MM.1S (cell line): ENCODE results near the gene AHSG.

Source experiments
- DNase-seq: peaks from one replicate; pipeline ENCODE4 v3.0.0-alpha.2; 2015
- H2AFZ ChIP-seq: fragments of 300-600 bp; sonication (generic); 2 replicates; pipeline ENCODE4 v1.6.0; 2016; ENCODE audit warnings: antibody characterized with exemption, low read length
- H3F3A ChIP-seq: fragments of 300-600 bp; sonication (generic); 2 replicates; pipeline ENCODE4 v1.6.1; 2016; ENCODE audit warnings: mild to moderate bottlenecking, antibody characterized with exemption, low read length, moderate library complexity, mixed read lengths; ENCODE audit not compliant: insufficient read depth
- H3K27ac ChIP-seq: fragments of 300-600 bp; sonication (generic); 2 replicates; pipeline ENCODE4 v1.5.1; 2016; ENCODE audit warnings: mild to moderate bottlenecking, low read length
- H3K27me3 ChIP-seq: fragments of 300-600 bp; sonication (generic); replicated peaks from 2 replicates; pipeline ENCODE4 v1.6.0; 2016; ENCODE audit warnings: low read length; ENCODE audit not compliant: insufficient read depth
- H3K36me3 ChIP-seq: fragments of 300-600 bp; sonication (generic); replicated peaks from 2 replicates; pipeline ENCODE4 v1.6.1; 2016; ENCODE audit warnings: mild to moderate bottlenecking, low read length, mixed read lengths; ENCODE audit not compliant: insufficient read depth
- H3K4me1 ChIP-seq: fragments of 300-600 bp; sonication (generic); 2 replicates; pipeline ENCODE4 v1.6.1; 2016; ENCODE audit warnings: low read length, mixed read lengths
- H3K4me2 ChIP-seq: fragments of 300-600 bp; sonication (generic); 2 replicates; pipeline ENCODE4 v1.6.0; 2016; ENCODE audit warnings: low read depth, low read length
- H3K4me3 ChIP-seq: fragments of 300-600 bp; sonication (generic); 2 replicates; pipeline ENCODE4 v1.5.1; 2016; ENCODE audit warnings: low read length, mixed read lengths
- H3K79me2 ChIP-seq: fragments of 300-600 bp; sonication (generic); 2 replicates; pipeline ENCODE4 v1.6.1; 2016; ENCODE audit warnings: mixed run types, low read length, mixed read lengths
- H3K9ac ChIP-seq: fragments of 300-600 bp; sonication (generic); 2 replicates; pipeline ENCODE4 v1.6.1; 2016; ENCODE audit warnings: low read length, mixed read lengths
- H3K9me2 ChIP-seq: fragments of 300-600 bp; sonication (generic); replicated peaks from 2 replicates; pipeline ENCODE4 v1.6.1; 2016; ENCODE audit warnings: mild to moderate bottlenecking, low read length, mixed read lengths; ENCODE audit not compliant: insufficient read depth
- H3K9me3 ChIP-seq: fragments of 300-600 bp; sonication (generic); replicated peaks from 2 replicates; pipeline ENCODE4 v1.6.1; 2016; ENCODE audit warnings: mild to moderate bottlenecking, low read length, mixed read lengths; ENCODE audit not compliant: insufficient read depth
- H4K20me1 ChIP-seq: fragments of 300-600 bp; sonication (generic); 2 replicates; pipeline ENCODE4 v1.6.1; 2016; ENCODE audit warnings: mild to moderate bottlenecking, low read length, moderate library complexity, mixed read lengths; ENCODE audit not compliant: insufficient read depth
- CTCF ChIP-seq: fragments of 300-600 bp; sonication (generic); IDR thresholded peaks from 2 replicates; pipeline ENCODE4 v1.5.1; 2016; ENCODE audit warnings: antibody characterized with exemption, low read length, mixed read lengths
- EZH2 ChIP-seq: fragments of 300-600 bp; sonication (generic); optimal IDR thresholded peaks from 2 replicates; pipeline ENCODE3; 2017; ENCODE audit warnings: low read depth, mild to moderate bottlenecking, antibody characterized with exemption, low read length, mixed read lengths
- EZH2phosphoT487 ChIP-seq: fragments of 300-600 bp; sonication (generic); IDR thresholded peaks from 2 replicates; pipeline ENCODE4 v1.6.1; 2018; ENCODE audit warnings: antibody characterized with exemption, low read length

Gene AHSG

GRCh38 chr3:186570096-186570940 is 42.5 kb upstream of the AHSG start, which contains the start of gene DNAJB11:
DNAJB11 (plus strand) TSS chr3:186570720; CDS start chr3:186570898, 178 bp downstream.
- peaks cover 70% of the 10 kb centered on the region for H3K79me2 ChIP-seq
- peak within 1 kb of the TSS; percentile 75 for H2AFZ ChIP-seq
- H3K4me3 ChIP-seq, result peak within 1 kb of the TSS; percentile 83

GRCh38 chr3:186570941-186571643 is 41.8 kb upstream of the AHSG start:
- Histone ChIP-seq H3K36me3 (peaks cover 11% of the 10 kb centered on the region; the same call in 1 of the 2 replicates), H3K9ac (peak overlapping the region; percentile 92), H3K27me3 (no peaks in the 10 kb centered on the region), H3K27ac (peak overlapping the region; percentile 60; the same call in 1 of the 2 replicates), H2AFZ (peak overlapping the region; percentile 75), H3F3A (peaks cover 28% of the 10 kb centered on the region), H3K4me2 (peak overlapping the region; percentile 88), H3K79me2 (peaks cover 65% of the 10 kb centered on the region), H3K4me3 (peak overlapping the region; percentile 83), H3K9me3 (no peaks in the 10 kb centered on the region), H4K20me1 (no peaks in the 10 kb centered on the region), H3K9me2 (no peaks in the 10 kb centered on the region), H3K4me1 (peaks cover 13% of the 10 kb centered on the region)
- DNase-seq, result no peak
- TF ChIP-seq EZH2phosphoT487 (no peak), EZH2 (no peak), CTCF (no peak)

More at GRCh38 chr3:186570096-186570940, 42.5 kb upstream of the AHSG start, which contains the start of gene DNAJB11:
- no peaks in the 10 kb centered on the region for H3K9me3 ChIP-seq
- peaks cover 28% of the 10 kb centered on the region for H3F3A ChIP-seq
- no peaks in the 10 kb centered on the region for H3K27me3 ChIP-seq
- no peaks in the 10 kb centered on the region for H3K9me2 ChIP-seq
- no peaks in the 10 kb centered on the region for H4K20me1 ChIP-seq
- peak within 1 kb of the TSS; percentile 60 for H3K27ac ChIP-seq
- DNase-seq, result peak; percentile 100
- peaks cover 7% of the 10 kb centered on the region; the same call in 1 of the 2 replicates for H3K36me3 ChIP-seq
- peak within 1 kb of the TSS; percentile 88 for H3K4me2 ChIP-seq
- H3K9ac ChIP-seq, result peak within 1 kb of the TSS; percentile 92
- H3K4me1 ChIP-seq, result peaks cover 13% of the 10 kb centered on the region
- no peak for TF ChIP-seq EZH2
- TF ChIP-seq CTCF, result no peak
- no peak for TF ChIP-seq EZH2phosphoT487

GRCh38 chr3:186571644-186572013 is 41.2 kb upstream of the AHSG start:
- H3K27ac ChIP-seq, result no peak overlapping the region

More at GRCh38 chr3:186571644-186572013, 41.2 kb upstream of the AHSG start:
- no peaks in the 10 kb centered on the region for H4K20me1 ChIP-seq
- peak overlapping the region; percentile 92 for H3K9ac ChIP-seq
- H3K9me2 ChIP-seq, result no peaks in the 10 kb centered on the region
- H3K27me3 ChIP-seq, result no peaks in the 10 kb centered on the region
- no peak for DNase-seq
- H3K4me3 ChIP-seq, result peak overlapping the region; percentile 83
- no peak overlapping the region for H2AFZ ChIP-seq
- peaks cover 24% of the 10 kb centered on the region for H3F3A ChIP-seq
- peaks cover 63% of the 10 kb centered on the region for H3K79me2 ChIP-seq
- peak overlapping the region; percentile 88 for H3K4me2 ChIP-seq
- peaks cover 12% of the 10 kb centered on the region; the same call in 1 of the 2 replicates for H3K36me3 ChIP-seq
- peaks cover 13% of the 10 kb centered on the region for H3K4me1 ChIP-seq
- no peaks in the 10 kb centered on the region for H3K9me3 ChIP-seq
- TF ChIP-seq EZH2, result no peak
- TF ChIP-seq EZH2phosphoT487, result no peak
- no peak for TF ChIP-seq CTCF
